Panc1 (cell line): ENCODE measurements around the gene MYL3. TPM values are rescaled to one million over a fixed set of nuclear protein-coding genes. Genes with fewer than 3 reads are reported as not detected.

ENCODE experiments used
- ATAC-seq: fragments of 200-7000 bp; cut with Tn5 transposase; 2 replicates; pipeline ENCODE4 v1.9.1; 2020; ENCODE audit warnings: mild to moderate bottlenecking, moderate library complexity
- BruUV-seq: library from RNA; stranded (reverse); fragments of 400-500 nt; replicated peaks from 2 replicates; lab custom pipeline; 2021; lab: Mats Ljungman, UMichigan
- CTCF ChIA-PET: fragments of 300-600 bp; sonication (Branson Sonifier 250); formaldehyde crosslinking; loops from one replicate; lab custom pipeline; 2022; ENCODE audit warnings: antibody characterized with exemption; lab: Charles Lee
- POLR2A ChIA-PET: fragments of 300-600 bp; sonication (Branson Sonifier 250); formaldehyde crosslinking; loops from one replicate; lab custom pipeline; 2022; ENCODE audit warnings: antibody characterized with exemption; lab: Charles Lee
- DNase-seq: peaks from one replicate; pipeline ENCODE4 v3.0.0-alpha.2; 2010; ENCODE audit warnings: low read depth, low spot score
- H3K27ac ChIP-seq: 2 replicates; pipeline ENCODE4 v1.5.1; 2011; ENCODE audit warnings: mild to moderate bottlenecking, low read length, inconsistent platforms
- H3K27me3 ChIP-seq: fragments of 200-500 bp; sonication (Bioruptor generic); 2 replicates; pipeline ENCODE4 v1.6.0; 2014; ENCODE audit warnings: low read length, inconsistent platforms; ENCODE audit not compliant: control insufficient read depth, insufficient read depth
- H3K36me3 ChIP-seq: fragments of 200-500 bp; sonication (Bioruptor generic); 2 replicates; pipeline ENCODE4 v1.5.1; 2014; ENCODE audit warnings: inconsistent platforms, mild to moderate bottlenecking, low read length, moderate library complexity; ENCODE audit not compliant: control insufficient read depth, insufficient read depth
- H3K4me1 ChIP-seq: 2 replicates; pipeline ENCODE4 v1.5.1; 2011; ENCODE audit warnings: inconsistent platforms, mild to moderate bottlenecking, low read length, moderate library complexity; ENCODE audit not compliant: control insufficient read depth, insufficient read depth
- H3K4me3 ChIP-seq, 2 experiments: 2 replicates each; pipeline ENCODE4 v1.5.1; 2011 to 2012; ENCODE audit warnings: low read depth in 2 of 2, low read length in 2 of 2, mild to moderate bottlenecking in 2 of 2, inconsistent platforms in 1 of 2, moderate library complexity in 1 of 2
- H3K9me3 ChIP-seq: fragments of 200-500 bp; sonication (Bioruptor generic); 2 replicates; pipeline ENCODE4 v1.5.1; 2014; ENCODE audit warnings: low read depth, mild to moderate bottlenecking, inconsistent platforms, low read length, moderate library complexity; ENCODE audit not compliant: control insufficient read depth, insufficient read depth
- POLR2AphosphoS5 ChIP-seq: IDR thresholded peaks from 2 replicates; pipeline ENCODE4 v1.6.1; 2012; ENCODE audit warnings: mild to moderate bottlenecking, low read depth, low read length, moderate library complexity
- SIN3A ChIP-seq: IDR thresholded peaks from 2 replicates; pipeline ENCODE4 v1.6.1; 2012; ENCODE audit warnings: low read depth, mild to moderate bottlenecking, low read length, moderate library complexity, borderline replicate concordance; ENCODE audit not compliant: insufficient read depth
- TCF7L2 ChIP-seq: IDR thresholded peaks from 2 replicates; pipeline ENCODE4 v1.6.1; 2011; ENCODE audit warnings: mild to moderate bottlenecking, low read depth, low read length, inconsistent platforms
- in situ Hi-C: cut with HindIII; loops from 2 replicates; pipeline ENCODE4 v1.10.0; 2016; ENCODE audit warnings: low sequenced_read_pairs, low pct_unique_long_range_greater_than_20kb
- intact Hi-C: fragments of 100-400 bp; cut with micrococcal nuclease; formaldehyde crosslinking; loops from one replicate; pipeline ENCODE4 v1.10.0; 2022; ENCODE audit not compliant: unreplicated experiment
- total RNA-seq: library from RNA; stranded (reverse); gene quantifications from one replicate; pipeline ENCODE4 v1.2.1, GENCODE V29; 2021; ENCODE audit not compliant: unreplicated experiment
- TF ChIP-seq, protein P1 (sequence below), 2 experiments: IDR thresholded peaks; 2 replicates each; pipeline ENCODE4 v1.6.1; 2011 to 2012; ENCODE audit warnings: low read depth in 2 of 2, control low read depth in 1 of 2, low read length in 1 of 2, mild to moderate bottlenecking in 1 of 2, moderate library complexity in 1 of 2; ENCODE audit not compliant: insufficient read depth in 1 of 2
- TF ChIP-seq, protein P2 (sequence below): fragments of 450-650 bp; IDR thresholded peaks from 2 replicates; pipeline ENCODE4 v1.5.1; 2017; ENCODE audit warnings: mild to moderate bottlenecking

The MYL3 gene
- total RNA-seq, 1 experiment from 2014 or later, result not detected

GRCh38 chr3:46884427-46884826 lies 21.2 kb upstream of the MYL3 start:
- BruUV-seq, result no TSS peak
- no peak for ATAC-seq
- Histone ChIP-seq H3K27ac (no peak overlapping the region), H3K36me3 (no peaks in the 10 kb centered on the region), H3K9me3 (no peaks in the 10 kb centered on the region), H3K27me3 (no peaks in the 10 kb centered on the region), H3K4me3 (no peak overlapping the region), H3K4me1 (no peaks in the 10 kb centered on the region)
- ChIA-PET CTCF (no interaction called here), POLR2A (no interaction called here)
- in situ Hi-C loops, result no loop called here
- DNase-seq, result no peak
- intact Hi-C loops, result no loop called here
- TF ChIP-seq, protein P1, sequence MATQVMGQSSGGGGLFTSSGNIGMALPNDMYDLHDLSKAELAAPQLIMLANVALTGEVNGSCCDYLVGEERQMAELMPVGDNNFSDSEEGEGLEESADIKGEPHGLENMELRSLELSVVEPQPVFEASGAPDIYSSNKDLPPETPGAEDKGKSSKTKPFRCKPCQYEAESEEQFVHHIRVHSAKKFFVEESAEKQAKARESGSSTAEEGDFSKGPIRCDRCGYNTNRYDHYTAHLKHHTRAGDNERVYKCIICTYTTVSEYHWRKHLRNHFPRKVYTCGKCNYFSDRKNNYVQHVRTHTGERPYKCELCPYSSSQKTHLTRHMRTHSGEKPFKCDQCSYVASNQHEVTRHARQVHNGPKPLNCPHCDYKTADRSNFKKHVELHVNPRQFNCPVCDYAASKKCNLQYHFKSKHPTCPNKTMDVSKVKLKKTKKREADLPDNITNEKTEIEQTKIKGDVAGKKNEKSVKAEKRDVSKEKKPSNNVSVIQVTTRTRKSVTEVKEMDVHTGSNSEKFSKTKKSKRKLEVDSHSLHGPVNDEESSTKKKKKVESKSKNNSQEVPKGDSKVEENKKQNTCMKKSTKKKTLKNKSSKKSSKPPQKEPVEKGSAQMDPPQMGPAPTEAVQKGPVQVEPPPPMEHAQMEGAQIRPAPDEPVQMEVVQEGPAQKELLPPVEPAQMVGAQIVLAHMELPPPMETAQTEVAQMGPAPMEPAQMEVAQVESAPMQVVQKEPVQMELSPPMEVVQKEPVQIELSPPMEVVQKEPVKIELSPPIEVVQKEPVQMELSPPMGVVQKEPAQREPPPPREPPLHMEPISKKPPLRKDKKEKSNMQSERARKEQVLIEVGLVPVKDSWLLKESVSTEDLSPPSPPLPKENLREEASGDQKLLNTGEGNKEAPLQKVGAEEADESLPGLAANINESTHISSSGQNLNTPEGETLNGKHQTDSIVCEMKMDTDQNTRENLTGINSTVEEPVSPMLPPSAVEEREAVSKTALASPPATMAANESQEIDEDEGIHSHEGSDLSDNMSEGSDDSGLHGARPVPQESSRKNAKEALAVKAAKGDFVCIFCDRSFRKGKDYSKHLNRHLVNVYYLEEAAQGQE (IDR thresholded peaks at IDR 0.05; ENCODE audit: insufficient read depth in 1 of 2, low read depth in 2 of 2, low read length in 1 of 2), result no peak
- no peak for TF ChIP-seq TCF7L2
- no peak for TF ChIP-seq SIN3A

- H3K27me3 ChIP-seq, result no peaks in the 10 kb centered on the region
- H3K9me3 ChIP-seq, result no peaks in the 10 kb centered on the region
- in situ Hi-C loops (no loop called here), intact Hi-C loops (no loop called here)
- ATAC-seq (no peak), DNase-seq (no peak)
- no TSS peak for BruUV-seq
- TF ChIP-seq SIN3A, result no peak
- H3K27ac ChIP-seq, result no peak overlapping the region
- ChIA-PET POLR2A (no interaction called here), CTCF (no interaction called here)
- H3K4me1 ChIP-seq, result no peaks in the 10 kb centered on the region
- H3K4me3 ChIP-seq, result no peak overlapping the region
- H3K36me3 ChIP-seq, result no peaks in the 10 kb centered on the region
These were observed 20.6 kb upstream of the MYL3 start for GRCh38 chr3:46883830-46884185.

- Histone ChIP-seq H3K27ac (no peak overlapping the region), H3K4me1 (no peaks in the 10 kb centered on the region), H3K4me3 (no peak overlapping the region; a peak in 1 of 4 replicates), H3K9me3 (no peaks in the 10 kb centered on the region), H3K27me3 (no peaks in the 10 kb centered on the region), H3K36me3 (no peaks in the 10 kb centered on the region)
- ChIA-PET POLR2A (no interaction called here), CTCF (interaction anchor here (0.7 kb wide), 2 partner anchors 13 to 125 kb away, joined by 4 to 11 read pairs; no protein-coding TSS in a partner anchor)
- TF ChIP-seq POLR2AphosphoS5 (no peak), TCF7L2 (no peak), SIN3A (no peak)
- TF ChIP-seq, protein P2, sequence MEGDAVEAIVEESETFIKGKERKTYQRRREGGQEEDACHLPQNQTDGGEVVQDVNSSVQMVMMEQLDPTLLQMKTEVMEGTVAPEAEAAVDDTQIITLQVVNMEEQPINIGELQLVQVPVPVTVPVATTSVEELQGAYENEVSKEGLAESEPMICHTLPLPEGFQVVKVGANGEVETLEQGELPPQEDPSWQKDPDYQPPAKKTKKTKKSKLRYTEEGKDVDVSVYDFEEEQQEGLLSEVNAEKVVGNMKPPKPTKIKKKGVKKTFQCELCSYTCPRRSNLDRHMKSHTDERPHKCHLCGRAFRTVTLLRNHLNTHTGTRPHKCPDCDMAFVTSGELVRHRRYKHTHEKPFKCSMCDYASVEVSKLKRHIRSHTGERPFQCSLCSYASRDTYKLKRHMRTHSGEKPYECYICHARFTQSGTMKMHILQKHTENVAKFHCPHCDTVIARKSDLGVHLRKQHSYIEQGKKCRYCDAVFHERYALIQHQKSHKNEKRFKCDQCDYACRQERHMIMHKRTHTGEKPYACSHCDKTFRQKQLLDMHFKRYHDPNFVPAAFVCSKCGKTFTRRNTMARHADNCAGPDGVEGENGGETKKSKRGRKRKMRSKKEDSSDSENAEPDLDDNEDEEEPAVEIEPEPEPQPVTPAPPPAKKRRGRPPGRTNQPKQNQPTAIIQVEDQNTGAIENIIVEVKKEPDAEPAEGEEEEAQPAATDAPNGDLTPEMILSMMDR, result no peak
- TF ChIP-seq, protein P1 (IDR thresholded peaks at IDR 0.05; ENCODE audit: insufficient read depth in 1 of 2, low read depth in 2 of 2, low read length in 1 of 2), result no peak
- no peak for DNase-seq
- peak; percentile 61; the same call in 1 of the 2 replicates for ATAC-seq
- intact Hi-C loops (no loop called here), in situ Hi-C loops (no loop called here)
- no TSS peak for BruUV-seq
These were observed 20.0 kb upstream of the MYL3 start for GRCh38 chr3:46883054-46883829.
